D721Med (cell line): Measurements from ENCODE around the gene GOSR2.
"Not testable (repeated sequence)": the region's sequence is repeated elsewhere in the genome, so short reads cannot be mapped to it uniquely, and the experiment has no call there.

Experiments used
- DNase-seq: peaks from one replicate; pipeline ENCODE4 v3.0.0; 2011; ENCODE audit warnings: low spot score; ENCODE audit not compliant: insufficient read length
- FAIRE-seq: peaks from 2 replicates; lab custom pipeline; 2011; peaks lifted over from hg19 to GRCh38; lab: Jason Lieb, UNC
- CTCF ChIP-seq: IDR thresholded peaks from 2 replicates; pipeline ENCODE4 v1.5.1; 2012; ENCODE audit warnings: mild to moderate bottlenecking, control low read depth; ENCODE audit not compliant: insufficient read depth; ENCODE audit errors: missing control alignments

The GOSR2 gene

GRCh38 chr17:46916623-46917022 is 6.3 kb upstream of the GOSR2 start:
- FAIRE-seq (no peak), DNase-seq (no peak)
- no peak for TF ChIP-seq CTCF

DNA sequence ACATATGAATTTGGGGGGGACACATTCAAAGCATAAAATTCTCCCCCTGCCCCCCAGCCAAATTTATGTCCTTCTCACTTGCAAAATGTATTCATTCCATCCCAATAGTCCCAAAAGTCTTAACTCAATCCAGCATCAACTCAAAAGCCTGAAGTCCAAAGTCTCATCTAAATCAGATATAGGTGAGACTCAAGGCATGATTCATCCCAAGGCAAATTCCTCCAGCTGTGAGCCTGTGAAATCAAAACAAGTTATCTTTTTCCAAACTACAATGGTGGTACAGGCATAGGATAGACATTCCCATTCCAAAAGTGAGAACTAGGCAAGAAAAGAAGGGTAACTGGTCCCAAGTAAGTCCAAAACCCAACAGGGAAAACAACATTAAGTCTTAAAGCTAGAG is 5.9 kb upstream of the GOSR2 start:
- FAIRE-seq, result no peak
- TF ChIP-seq CTCF, result no peak
- no peak for DNase-seq

DNA sequence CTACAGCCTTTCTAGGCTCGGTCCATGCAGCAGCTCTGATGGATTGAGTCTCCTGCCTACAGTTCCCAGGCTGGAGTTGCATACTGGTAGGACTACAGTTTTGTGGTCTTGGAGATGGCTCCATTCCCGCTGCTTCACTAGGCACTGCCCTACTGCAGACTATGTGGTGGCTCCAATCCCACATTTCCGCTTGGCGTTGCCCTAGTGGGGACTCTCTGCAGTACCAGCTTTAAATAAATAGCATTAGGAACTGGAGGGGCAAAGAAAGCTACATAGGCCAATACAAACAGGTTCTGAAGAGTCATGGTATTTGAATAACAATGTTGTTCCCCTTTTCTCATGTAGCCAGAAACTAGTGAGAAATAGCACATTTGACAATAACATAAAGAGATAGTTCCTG is 5.4 kb upstream of the GOSR2 start:
- TF ChIP-seq CTCF, result no peak
- no peak for FAIRE-seq

GRCh38 chr17:46921962-46922361 is 998 bp upstream of the GOSR2 start:
- not testable (repeated sequence) for FAIRE-seq, DNase-seq

More for the DNA sequence above, 5.4 kb upstream of the GOSR2 start:
- DNase-seq, result no peak

GRCh38 chr17:46922487-46922803 is 515 bp upstream of the GOSR2 start:
- FAIRE-seq, result no peak
- DNase-seq, result no peak
- TF ChIP-seq CTCF, result no peak

DNA sequence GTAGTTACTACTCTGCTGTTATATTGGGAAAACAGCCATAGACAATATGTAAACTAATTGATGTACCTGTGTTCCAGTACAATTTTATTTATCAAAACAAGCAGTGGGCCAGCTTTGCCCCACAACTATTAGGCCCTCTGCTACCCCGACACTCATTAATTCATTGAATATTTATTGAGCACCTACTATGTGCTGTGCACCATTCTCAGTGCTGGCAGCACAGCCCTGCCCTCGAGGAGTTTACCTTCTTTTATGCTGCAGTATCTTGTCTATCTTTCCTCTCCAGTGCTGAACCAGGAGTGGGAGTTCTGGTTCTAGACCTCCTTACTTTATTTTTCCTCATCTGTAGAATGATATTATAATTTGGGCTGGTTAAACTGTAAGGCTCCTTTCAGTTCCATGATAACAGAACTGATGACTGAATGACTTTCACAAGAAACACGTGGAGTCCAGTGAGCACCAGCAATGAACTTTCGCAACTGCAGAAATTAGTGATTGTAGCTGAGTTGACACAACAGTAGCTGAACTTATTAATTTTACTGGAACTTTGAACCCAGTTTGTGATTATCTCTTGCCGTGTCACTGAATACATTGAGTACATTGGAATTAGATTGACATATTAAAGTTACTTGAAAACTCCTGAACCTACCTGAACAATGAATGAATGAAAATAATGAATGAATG is 2.4 kb downstream of the GOSR2 start:
- DNase-seq (no peak), FAIRE-seq (no peak)
- no peak for TF ChIP-seq CTCF

- FAIRE-seq, result no peak
Observed at GRCh38 chr17:46928467-46929261, 5.7 kb downstream of the GOSR2 start.

More at GRCh38 chr17:46928467-46929261, 5.7 kb downstream of the GOSR2 start:
- DNase-seq, result no peak
- TF ChIP-seq CTCF, result no peak
